Activated CD4-positive, CD25-positive, alpha-beta regulatory T cell treated with anti-CD3 and anti-CD28 coated beads, Interleukin-2, amount 50 U/mL, for 72 hours (primary cell): ENCODE data around the gene U2AF1.
"Not testable (repeated sequence)": the region's sequence is repeated elsewhere in the genome, so short reads cannot be mapped to it uniquely, and the experiment has no call there.

Experiments
- DNase-seq: peaks from one replicate; pipeline ENCODE4 v3.0.0; 2021

The U2AF1 gene

GRCh38 chr21:43106965-43107793, at the start of gene U2AF1:
Gene U2AF1, minus strand, starts transcription at chr21:43107570. Its CDS starts 76 bp downstream, at chr21:43107494.
- peak; percentile 64 for DNase-seq

GRCh38 chr21:43153601-43154000, 46.2 kb upstream of the U2AF1 start:
- not testable (repeated sequence) for DNase-seq

- DNase-seq, result not testable (repeated sequence)
Observed at GRCh38 chr21:43149344-43149743, 42.0 kb upstream of the U2AF1 start.

DNA sequence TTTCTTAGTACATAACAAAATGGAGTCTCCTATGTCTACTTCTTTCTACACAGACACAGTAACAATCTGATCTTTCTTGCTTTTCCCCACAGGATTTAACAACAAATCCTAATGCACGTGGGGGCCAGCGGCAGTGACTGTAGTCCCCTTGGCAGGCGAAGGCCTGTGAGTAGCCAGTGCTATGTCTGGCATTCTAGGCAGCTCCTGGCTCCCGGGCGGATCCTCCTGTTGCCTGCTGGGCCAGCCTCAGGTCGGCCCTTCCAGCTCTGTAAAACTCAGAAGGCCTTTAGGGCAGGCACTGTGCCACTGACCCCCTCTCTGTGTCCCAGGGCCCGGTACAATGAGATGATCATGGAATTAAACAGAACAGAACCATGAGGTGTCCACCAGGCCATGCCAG, 40.6 kb upstream of the U2AF1 start:
- DNase-seq, result not testable (repeated sequence)

- DNase-seq, result not testable (repeated sequence)
Observed at GRCh38 chr21:43146637-43147036, 39.3 kb upstream of the U2AF1 start.

DNA sequence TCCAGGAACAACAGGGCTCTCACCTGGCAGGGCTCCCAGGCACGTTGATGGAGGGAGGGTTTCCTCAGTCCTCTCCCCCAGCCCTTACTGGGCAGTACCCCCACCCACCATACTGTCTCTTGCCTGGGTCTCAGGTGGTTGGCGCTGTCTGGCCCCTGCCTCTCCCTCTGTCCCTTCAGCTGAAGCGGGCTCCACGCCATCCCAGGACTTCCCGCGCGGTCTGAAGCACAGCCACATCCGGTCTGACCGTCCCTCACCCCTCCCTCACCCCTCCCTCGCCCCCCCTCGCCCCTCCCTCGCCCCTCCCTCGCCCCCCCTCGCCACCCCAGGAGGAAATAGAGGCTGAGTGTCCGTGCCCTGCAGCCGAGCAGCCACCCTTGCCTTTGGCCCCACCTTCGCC, 34.0 kb upstream of the U2AF1 start:
- not testable (repeated sequence) for DNase-seq

DNA sequence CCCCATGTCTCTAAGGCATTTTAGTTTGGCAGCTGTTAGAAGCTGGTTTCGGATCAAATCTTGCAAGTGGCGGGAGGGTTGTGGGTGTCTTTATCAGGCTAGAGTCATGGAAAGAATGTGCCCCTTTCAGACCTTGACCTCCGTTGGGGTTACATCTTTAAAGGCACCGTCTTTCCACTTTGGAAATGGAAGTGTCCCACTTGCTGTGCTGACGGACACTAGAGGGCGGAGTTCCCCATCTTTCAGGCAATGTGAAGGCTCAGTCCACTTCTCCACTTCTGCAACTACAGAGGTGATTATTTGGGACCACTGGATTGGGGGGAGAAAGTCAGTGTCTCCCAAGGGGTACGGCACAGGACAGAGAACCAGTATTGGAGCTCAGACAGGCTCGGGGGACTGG, 31.6 kb upstream of the U2AF1 start:
- DNase-seq, result not testable (repeated sequence)

- DNase-seq, result not testable (repeated sequence)
Observed at GRCh38 chr21:43134520-43134919, 27.1 kb upstream of the U2AF1 start.

- not testable (repeated sequence) for DNase-seq
Observed at GRCh38 chr21:43130094-43130493, 22.7 kb upstream of the U2AF1 start.

DNA sequence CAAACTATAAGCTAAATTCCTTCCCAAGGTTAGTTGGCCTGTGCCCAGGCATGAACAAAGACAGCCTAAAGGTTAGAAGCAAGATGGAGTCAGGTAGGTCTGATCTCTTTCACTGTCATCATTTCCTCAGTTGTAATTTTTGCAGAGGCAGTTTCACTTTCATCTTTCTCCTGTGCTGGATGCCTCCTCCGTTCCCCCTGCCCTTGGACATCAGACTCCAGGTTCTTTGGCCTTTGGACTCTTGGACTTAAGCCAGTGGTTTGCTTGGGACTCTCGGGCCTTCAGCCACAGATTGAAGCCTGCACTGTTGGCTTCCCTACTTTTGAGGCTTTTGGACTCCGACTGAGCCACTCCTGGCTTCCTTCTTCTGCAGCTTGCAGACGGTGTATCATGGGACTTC, 8.6 kb upstream of the U2AF1 start:
- not testable (repeated sequence) for DNase-seq

GRCh38 chr21:43114483-43114882, 7.1 kb upstream of the U2AF1 start:
- not testable (repeated sequence) for DNase-seq

DNA sequence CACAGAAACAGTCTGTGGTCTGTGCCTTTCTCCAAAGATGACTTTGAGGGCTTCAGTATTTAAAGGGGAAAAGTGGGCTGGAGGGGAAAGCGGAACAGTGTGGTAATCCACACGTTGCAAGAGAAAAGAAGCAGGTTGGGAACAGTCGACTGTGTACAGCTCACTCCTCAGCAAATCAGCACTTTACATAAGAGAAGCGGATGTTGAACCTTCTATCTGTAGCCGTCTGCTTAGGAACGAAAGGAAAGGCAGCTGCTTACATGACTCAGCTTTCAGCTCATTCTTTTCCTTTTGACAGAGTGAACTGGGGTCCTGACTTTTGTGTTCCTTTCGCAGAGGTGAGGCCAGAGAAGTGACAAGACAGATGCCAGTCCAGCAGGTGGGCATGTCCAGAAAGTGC, 1.6 kb upstream of the U2AF1 start:
- not testable (repeated sequence) for DNase-seq

GRCh38 chr21:43108177-43108576, 807 bp upstream of the U2AF1 start:
- not testable (repeated sequence) for DNase-seq

DNA sequence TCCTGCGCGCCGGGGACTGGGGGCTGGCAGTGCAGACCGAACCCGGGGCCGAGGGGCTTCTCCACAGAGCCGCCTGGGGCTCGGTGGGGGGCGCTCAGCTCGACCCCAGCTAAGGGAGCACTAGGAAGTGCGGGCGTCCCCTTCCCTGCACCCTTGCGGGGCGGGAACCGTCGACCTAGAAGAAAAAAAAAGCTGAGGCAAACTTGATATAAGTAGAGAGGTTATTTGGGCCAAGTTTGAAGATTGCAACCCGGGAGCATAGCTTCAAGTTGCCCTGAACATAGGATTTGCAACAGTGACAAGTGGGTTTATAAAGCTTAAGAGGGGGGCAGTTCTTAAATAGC, 396 bp upstream of the U2AF1 start:
- not testable (repeated sequence) for DNase-seq

- not testable (repeated sequence) for DNase-seq
Observed at GRCh38 chr21:43104642-43105041, 2.7 kb downstream of the U2AF1 start.

- not testable (repeated sequence) for DNase-seq
Observed at GRCh38 chr21:43102281-43102680, 5.1 kb downstream of the U2AF1 start.

GRCh38 chr21:43101676-43102075, 5.7 kb downstream of the U2AF1 start:
- not testable (repeated sequence) for DNase-seq

- not testable (repeated sequence) for DNase-seq
Observed at GRCh38 chr21:43101000-43101399, 6.4 kb downstream of the U2AF1 start.

GRCh38 chr21:43091979-43092614, 15.3 kb downstream of the U2AF1 start:
- not testable (repeated sequence) for DNase-seq

GRCh38 chr21:43090947-43091346, 16.4 kb downstream of the U2AF1 start:
- not testable (repeated sequence) for DNase-seq

- not testable (repeated sequence) for DNase-seq
Observed at GRCh38 chr21:43089463-43089862, 17.9 kb downstream of the U2AF1 start.

DNA sequence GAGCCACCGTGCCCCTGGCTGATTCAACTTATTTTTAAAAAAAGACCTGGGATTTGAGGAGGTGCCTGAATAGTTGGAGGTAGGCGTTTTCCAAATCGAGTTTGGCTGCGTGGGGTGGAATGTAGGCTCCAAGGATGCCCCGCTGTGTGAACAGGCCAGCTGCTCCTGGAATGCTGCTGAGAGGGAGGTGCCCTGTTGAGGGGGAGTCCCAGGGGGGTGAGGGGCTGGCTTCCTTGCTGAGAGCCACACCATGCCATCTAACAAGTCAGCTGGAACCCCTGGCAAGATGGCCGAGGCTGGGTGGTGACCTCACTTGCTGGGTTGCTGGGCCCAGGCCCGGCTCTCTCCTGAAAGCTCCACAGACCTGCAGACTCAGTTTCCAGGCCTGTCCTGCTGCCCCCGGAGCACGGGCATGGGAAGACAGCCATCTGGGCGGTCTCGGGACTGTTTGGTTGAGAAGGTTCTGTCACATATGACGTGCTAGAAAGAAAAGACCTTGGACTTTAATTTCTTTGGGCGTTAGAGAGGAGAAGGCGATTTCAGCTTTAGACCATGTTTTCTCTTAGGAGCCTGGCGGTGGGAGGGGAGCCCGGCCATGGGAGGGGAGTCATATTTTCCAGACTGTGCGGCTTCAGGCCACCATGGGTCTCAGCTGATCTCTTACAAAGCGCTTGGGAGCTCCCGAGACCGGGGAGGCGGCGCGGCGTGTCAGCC, 24.6 kb downstream of the U2AF1 start:
- DNase-seq, result not testable (repeated sequence)

DNA sequence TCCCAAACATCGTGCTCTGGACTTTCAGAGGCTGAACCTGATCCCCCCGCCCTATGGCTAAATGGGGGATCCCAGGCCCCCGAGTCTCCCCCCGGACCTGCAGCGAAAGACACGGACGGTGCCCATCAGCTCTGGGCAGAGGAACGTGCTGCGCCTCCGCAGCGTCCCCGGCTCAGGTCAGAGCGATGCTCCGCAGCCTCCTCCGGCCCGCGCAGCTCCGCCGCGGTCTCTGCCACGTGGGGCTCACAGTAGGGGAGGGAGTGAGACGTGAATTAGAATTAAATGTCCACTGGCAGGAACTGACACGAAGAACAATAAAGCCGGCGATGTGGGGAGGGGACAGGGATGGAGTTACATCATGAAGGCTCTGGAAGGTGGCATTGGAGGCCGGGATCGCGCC, 30.7 kb downstream of the U2AF1 start:
- not testable (repeated sequence) for DNase-seq
